Gastroesophageal sphincter (tissue), 4 donors: ENCODE measurements around the gene CCDC92. TPM values are rescaled to one million over a fixed set of nuclear protein-coding genes. Genes with fewer than 3 reads are reported as not detected.

Experiments
- ATAC-seq: fragments of 150-250 bp; one replicate; pipeline ENCODE4 v1.9.1; 2016; ENCODE audit warnings: mild to moderate bottlenecking, moderate library complexity
- H3K27ac ChIP-seq, 4 donors: fragments of 200-600 bp; sonication (generic) in 3 of 4; 1 replicate in 3 of 4; 2 replicates in 1 of 4; pipeline ENCODE4 v1.5.1; 2016 to 2019
- H3K27me3 ChIP-seq: fragments of 200-600 bp; sonication (generic); one replicate; pipeline ENCODE4 v1.5.1; 2019
- H3K36me3 ChIP-seq, 2 donors: fragments of 200-600 bp; sonication (generic); one replicate each; pipeline ENCODE4 v1.5.1; 2019; ENCODE audit warnings: control low read depth in 1 of 2
- H3K4me1 ChIP-seq, 3 donors: fragments of 200-600 bp; sonication (generic); 1 replicate in 2 of 3; 2 replicates in 1 of 3; pipeline ENCODE4 v1.5.1; 2016 to 2019; ENCODE audit warnings: control low read depth in 2 of 3
- H3K4me3 ChIP-seq, 2 donors: fragments of 200-600 bp; sonication (generic); one replicate each; pipeline ENCODE4 v1.5.1; 2019; ENCODE audit warnings: mild to moderate bottlenecking in 1 of 2, moderate library complexity in 1 of 2
- H3K9me3 ChIP-seq, 3 donors: fragments of 200-600 bp; sonication (generic); one replicate each; pipeline ENCODE4 v1.5.1; 2017 to 2019; ENCODE audit warnings: control low read depth in 2 of 3
- EP300 ChIP-seq: sonication (generic); formaldehyde crosslinking; IDR thresholded peaks from one replicate; pipeline ENCODE4 v1.6.1; 2017; ENCODE audit warnings: antibody characterized with exemption, mild to moderate bottlenecking
- POLR2A ChIP-seq, 2 donors: fragments of 450-650 bp; IDR thresholded peaks; one replicate each; pipeline ENCODE4 v1.6.1; 2017; ENCODE audit warnings: antibody characterized with exemption in 2 of 2, mild to moderate bottlenecking in 2 of 2, moderate library complexity in 1 of 2
- POLR2AphosphoS5 ChIP-seq: sonication (generic); formaldehyde crosslinking; IDR thresholded peaks from one replicate; pipeline ENCODE4 v1.6.1; 2017; ENCODE audit warnings: antibody characterized with exemption
- WGBS, 2 donors: methylation state at CpG; one replicate each; pipeline ENCODE4 v1.1.5; 2018; ENCODE audit warnings: low coverage in 1 of 2; 5-methylcytosine and 5-hydroxymethylcytosine counted together
- total RNA-seq, 4 donors: library from RNA; depleted of rRNA; stranded (reverse); fragments of >200 nt; gene quantifications; one replicate each; pipeline ENCODE4 v1.1.0, GENCODE V29; 2016
- TF ChIP-seq, protein P1 (sequence below), 4 experiments: fragments of 200-600 bp in 2 of 4; fragments of 450-650 bp in 2 of 4; sonication (generic) in 1 of 4; IDR thresholded peaks; one replicate each; pipeline ENCODE4 v1.5.1; 2017 to 2019; ENCODE audit warnings: antibody characterized with exemption in 4 of 4, mild to moderate bottlenecking in 2 of 4, moderate library complexity in 2 of 4

CCDC92 gene
- total RNA-seq, 4 donors from 2014 or later = 26.2 to 74.3 (median 34.2) TPM

DNA sequence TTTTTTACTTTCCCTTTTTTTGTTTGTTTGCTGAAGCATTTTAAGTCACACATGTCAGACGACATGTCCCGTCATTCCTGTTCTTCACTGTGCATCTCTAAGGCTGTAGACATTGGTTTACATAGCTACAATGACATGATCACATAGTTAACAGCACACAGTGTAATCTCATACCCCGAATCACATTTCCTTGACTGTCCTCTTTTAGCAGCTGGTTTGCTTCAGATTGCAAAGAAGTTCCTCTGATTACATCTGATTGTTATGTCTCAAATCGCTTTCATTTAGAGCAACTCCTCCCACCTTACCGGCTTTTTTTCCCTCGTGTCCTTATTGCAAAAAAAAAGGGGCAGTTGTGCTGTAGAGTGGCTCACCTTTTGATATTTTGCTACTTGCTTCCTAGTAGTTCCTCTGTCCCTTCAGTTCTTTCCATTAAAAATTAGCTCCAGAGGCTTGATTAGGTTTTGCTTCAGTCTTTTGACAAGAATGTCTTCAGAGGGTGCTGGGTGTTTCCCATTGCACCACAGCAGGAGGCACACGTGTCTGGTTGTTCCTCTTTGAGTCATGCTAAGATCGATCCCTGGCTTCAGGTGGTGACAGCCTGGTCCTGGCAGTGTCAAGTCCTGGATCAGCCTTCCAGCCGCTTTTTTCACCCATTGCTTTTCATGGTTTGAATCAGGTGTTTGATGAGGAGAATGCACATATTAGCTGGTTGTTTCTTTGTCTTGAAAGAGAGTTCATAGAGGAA lies 35.4 kb upstream of the CCDC92 start:
- H3K4me1 ChIP-seq = peaks cover 0 to 20% (median 0%) of the 10 kb centered on the region in 3 donors
- H3K36me3 ChIP-seq = peaks cover 0 to 66% of the 10 kb centered on the region in 2 donors
- no peak overlapping the region for H3K27ac ChIP-seq
- 43 to 65% methylated on average over 6 to 9 of the region's 9 CpGs for WGBS, 2 donors
- no peak for ATAC-seq
- H3K4me3 ChIP-seq = no peak overlapping the region
- TF ChIP-seq POLR2AphosphoS5 = no peak
- no peak for TF ChIP-seq POLR2A (IDR thresholded peaks at IDR 0.05)
- TF ChIP-seq, protein P1, sequence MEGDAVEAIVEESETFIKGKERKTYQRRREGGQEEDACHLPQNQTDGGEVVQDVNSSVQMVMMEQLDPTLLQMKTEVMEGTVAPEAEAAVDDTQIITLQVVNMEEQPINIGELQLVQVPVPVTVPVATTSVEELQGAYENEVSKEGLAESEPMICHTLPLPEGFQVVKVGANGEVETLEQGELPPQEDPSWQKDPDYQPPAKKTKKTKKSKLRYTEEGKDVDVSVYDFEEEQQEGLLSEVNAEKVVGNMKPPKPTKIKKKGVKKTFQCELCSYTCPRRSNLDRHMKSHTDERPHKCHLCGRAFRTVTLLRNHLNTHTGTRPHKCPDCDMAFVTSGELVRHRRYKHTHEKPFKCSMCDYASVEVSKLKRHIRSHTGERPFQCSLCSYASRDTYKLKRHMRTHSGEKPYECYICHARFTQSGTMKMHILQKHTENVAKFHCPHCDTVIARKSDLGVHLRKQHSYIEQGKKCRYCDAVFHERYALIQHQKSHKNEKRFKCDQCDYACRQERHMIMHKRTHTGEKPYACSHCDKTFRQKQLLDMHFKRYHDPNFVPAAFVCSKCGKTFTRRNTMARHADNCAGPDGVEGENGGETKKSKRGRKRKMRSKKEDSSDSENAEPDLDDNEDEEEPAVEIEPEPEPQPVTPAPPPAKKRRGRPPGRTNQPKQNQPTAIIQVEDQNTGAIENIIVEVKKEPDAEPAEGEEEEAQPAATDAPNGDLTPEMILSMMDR (IDR thresholded peaks at IDR 0.05) = no peak
- TF ChIP-seq EP300 = no peak
- no peaks in the 10 kb centered on the region for H3K27me3 ChIP-seq
- no peaks in the 10 kb centered on the region for H3K9me3 ChIP-seq

DNA sequence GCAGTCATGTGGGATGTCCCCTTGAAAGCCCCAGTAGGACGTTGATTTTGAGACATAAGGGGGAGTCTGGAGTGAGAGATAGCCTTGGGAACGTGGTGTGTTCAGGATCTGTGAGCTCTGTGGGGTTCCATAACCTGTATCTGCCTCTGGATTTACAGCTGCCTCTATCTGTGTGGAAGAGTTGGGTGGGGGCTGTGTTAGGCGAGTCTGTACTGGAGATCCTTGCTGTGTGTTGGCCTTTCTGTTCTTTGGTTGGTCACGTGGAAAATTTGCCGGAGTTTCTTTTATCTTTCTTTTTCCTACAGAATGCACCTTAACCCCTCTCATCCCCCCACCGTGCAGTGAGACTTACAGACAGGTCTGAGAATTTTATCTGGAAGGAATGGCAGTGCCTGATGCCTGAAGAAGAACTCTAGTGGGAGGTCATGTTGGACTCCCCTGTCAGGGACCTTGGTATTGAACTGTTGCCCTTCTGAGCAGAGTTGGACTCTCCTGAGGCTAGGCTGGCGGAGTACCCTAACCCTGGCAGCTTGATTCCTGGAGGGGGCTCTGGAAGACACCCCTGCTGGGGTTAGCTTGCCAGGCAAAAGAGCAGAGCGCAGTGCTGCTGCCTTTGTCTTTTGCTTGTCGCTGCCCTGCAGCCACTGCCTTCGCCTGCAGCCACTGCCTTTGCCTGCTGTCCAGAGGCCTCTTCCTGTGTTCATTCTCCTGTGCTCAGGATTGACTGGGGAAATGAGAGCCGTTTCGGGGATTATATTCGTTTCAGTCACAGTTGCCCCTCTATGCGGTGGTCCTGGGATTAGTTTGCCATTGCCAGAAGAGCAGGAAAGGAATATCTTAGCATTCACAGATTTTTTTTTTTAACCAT lies 34.4 kb upstream of the CCDC92 start:
- ATAC-seq = no peak
- H3K9me3 ChIP-seq = no peaks in the 10 kb centered on the region
- WGBS, 2 donors = 60 to 63% methylated on average over 2 to 6 of the region's 14 CpGs
- H3K36me3 ChIP-seq = peaks cover 0 to 61% of the 10 kb centered on the region in 2 donors
- H3K27me3 ChIP-seq = no peaks in the 10 kb centered on the region
- H3K27ac ChIP-seq = no peak overlapping the region
- no peak overlapping the region for H3K4me3 ChIP-seq
- peaks cover 0 to 20% (median 0%) of the 10 kb centered on the region in 3 donors for H3K4me1 ChIP-seq
- no peak for TF ChIP-seq POLR2A (IDR thresholded peaks at IDR 0.05)
- no peak for TF ChIP-seq POLR2AphosphoS5
- no peak for TF ChIP-seq EP300
- TF ChIP-seq, protein P1 (IDR thresholded peaks at IDR 0.05) = no peak

DNA sequence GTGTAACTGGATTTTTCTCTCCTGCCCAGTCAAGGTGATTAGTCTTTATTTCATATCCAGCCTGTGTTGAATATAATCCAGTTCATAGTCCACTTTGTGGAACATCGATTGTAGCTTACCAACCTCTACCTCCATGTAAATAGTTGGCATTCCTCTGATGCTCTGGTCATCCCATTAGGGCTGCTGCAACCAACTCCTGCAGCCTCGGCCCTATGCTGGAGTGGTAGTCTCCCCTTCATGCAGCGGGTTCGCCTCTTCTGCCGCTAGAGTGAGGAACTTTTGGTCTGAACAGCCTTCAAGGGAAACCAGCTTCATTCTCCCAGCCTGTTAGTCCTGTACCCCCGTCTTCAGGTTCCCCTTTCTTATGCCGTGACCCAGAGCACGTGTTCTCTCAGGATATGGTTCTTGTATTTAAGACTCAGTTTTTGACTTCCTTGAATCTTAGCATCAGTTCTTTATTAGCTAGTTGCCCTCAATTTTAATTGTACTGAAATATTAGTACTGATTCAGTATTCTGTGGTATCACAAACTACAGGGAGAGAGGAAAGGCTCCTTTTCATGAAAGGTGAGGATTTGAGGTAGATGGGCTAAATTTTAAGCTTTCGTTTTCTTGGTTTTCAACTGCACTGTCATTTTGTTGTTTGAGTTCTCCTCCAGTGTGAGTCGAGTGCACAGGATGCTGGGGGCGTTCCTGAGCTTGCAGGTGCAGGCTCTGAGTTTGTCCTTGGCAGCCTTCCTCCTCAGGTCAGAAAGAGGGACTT lies 33.6 kb upstream of the CCDC92 start:
- Histone ChIP-seq H3K9me3 (no peaks in the 10 kb centered on the region), H3K36me3 (peaks cover 0 to 61% of the 10 kb centered on the region in 2 donors), H3K27me3 (no peaks in the 10 kb centered on the region), H3K4me3 (no peak overlapping the region), H3K27ac (no peak overlapping the region), H3K4me1 (peaks cover 0 to 20% (median 0%) of the 10 kb centered on the region in 3 donors)
- no peak for ATAC-seq
- 71 to 72% methylated on average over 2 to 10 of the region's 11 CpGs for WGBS, 2 donors
- TF ChIP-seq EP300 (no peak), POLR2A (IDR thresholded peaks at IDR 0.05) (no peak), POLR2AphosphoS5 (no peak)
- TF ChIP-seq, protein P1 (IDR thresholded peaks at IDR 0.05) = no peak

DNA sequence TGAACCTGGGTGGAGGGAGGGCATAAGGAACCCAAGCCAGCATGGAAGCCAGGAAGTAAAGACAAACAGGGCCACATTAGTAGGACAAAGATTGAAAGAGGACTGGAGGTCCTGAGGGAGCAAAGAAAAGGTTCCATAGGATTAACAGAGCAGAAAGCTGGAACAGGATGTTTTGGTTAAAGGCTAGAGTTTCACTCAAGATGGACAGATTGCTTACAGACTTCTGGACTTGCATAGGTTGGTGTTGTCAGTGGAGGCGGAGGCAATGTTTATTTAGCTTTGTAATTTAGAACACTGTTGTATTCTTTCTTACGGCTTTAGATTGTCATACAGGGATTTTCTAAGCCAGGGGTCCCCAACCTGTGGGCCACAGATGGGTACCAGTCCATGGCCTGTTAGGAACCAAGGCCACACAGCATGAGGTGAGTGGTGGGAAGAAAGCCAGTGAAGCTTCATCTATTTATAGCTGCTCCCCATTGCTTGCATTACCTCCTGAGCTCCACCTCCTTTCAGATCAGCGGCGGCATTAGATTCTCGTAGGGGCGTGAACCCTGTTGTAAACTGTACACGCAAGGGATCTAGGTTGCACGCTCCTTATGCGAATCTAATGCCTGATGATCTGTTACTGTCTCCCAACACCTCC lies 31.7 kb upstream of the CCDC92 start:
- Histone ChIP-seq H3K36me3 (peaks cover 0 to 70% of the 10 kb centered on the region in 2 donors), H3K4me3 (no peak overlapping the region), H3K9me3 (no peaks in the 10 kb centered on the region), H3K27me3 (no peaks in the 10 kb centered on the region), H3K4me1 (peaks cover 0 to 20% (median 0%) of the 10 kb centered on the region in 3 donors), H3K27ac (no peak overlapping the region)
- TF ChIP-seq POLR2AphosphoS5 = no peak
- TF ChIP-seq POLR2A (IDR thresholded peaks at IDR 0.05) = no peak
- TF ChIP-seq, protein P1 (IDR thresholded peaks at IDR 0.05) = no peak
- TF ChIP-seq EP300 = no peak
- no peak for ATAC-seq
- 93% methylated on average over 8 of the region's 9 CpGs for WGBS, 2 donors
